Activated CD4-positive, alpha-beta memory T cell treated with anti-CD3 and anti-CD28 coated beads for 36 hours (primary cell): ENCODE results near the gene EFCAB9. TPM values are rescaled to one million over a fixed set of nuclear protein-coding genes. Genes with fewer than 3 reads are reported as not detected.

Source experiments
- CTCF ChIA-PET: fragments of 350-600 bp; sonication (Branson Sonifier 250); formaldehyde crosslinking; loops from one replicate; lab custom pipeline; 2021; ENCODE audit warnings: antibody characterized with exemption, inconsistent platforms; lab: Charles Lee
- POLR2A ChIA-PET: fragments of 350-600 bp; sonication (Branson Sonifier 250); formaldehyde crosslinking; loops from one replicate; lab custom pipeline; 2021; ENCODE audit warnings: antibody characterized with exemption; lab: Charles Lee
- DNase-seq: peaks from one replicate; pipeline ENCODE4 v3.0.0-alpha.2; 2020
- H3K27ac Mint-ChIP-seq: one replicate; pipeline ENCODE4 v1.8.0; 2021; ENCODE audit warnings: mixed read lengths
- H3K27me3 Mint-ChIP-seq: one replicate; pipeline ENCODE4 v1.8.0; 2021; ENCODE audit warnings: mixed read lengths
- H3K36me3 Mint-ChIP-seq: one replicate; pipeline ENCODE4 v1.8.0; 2021; ENCODE audit warnings: mixed read lengths
- H3K4me1 Mint-ChIP-seq: one replicate; pipeline ENCODE4 v1.8.0; 2021; ENCODE audit warnings: low read depth, mixed read lengths
- H3K4me3 Mint-ChIP-seq: one replicate; pipeline ENCODE4 v1.8.0; 2021; ENCODE audit warnings: mild to moderate bottlenecking, mixed read lengths
- H3K9me3 Mint-ChIP-seq: one replicate; pipeline ENCODE4 v1.8.0; 2021; ENCODE audit warnings: mixed read lengths
- intact Hi-C: fragments of 100-400 bp; cut with micrococcal nuclease; formaldehyde crosslinking; loops from one replicate; pipeline ENCODE4 v1.15.1; 2023
- total RNA-seq, 2 experiments: library from RNA; stranded (reverse); gene quantifications; one replicate each; pipeline ENCODE4 v1.2.3, GENCODE V29; 2021

The EFCAB9 gene
- total RNA-seq, 2 experiments from 2014 or later, result not detected

GRCh38 chr5:172211676-172212075 is 17.7 kb downstream of the EFCAB9 start:
- H3K4me1 Mint-ChIP-seq, result no peaks in the 10 kb centered on the region
- no peak for DNase-seq
- ChIA-PET POLR2A (no interaction called here), CTCF (interaction anchor here (1.4 kb wide), 1 partner anchor 23 kb away, joined by 7 read pairs; the partner anchor contains the start of gene STK10)
- peaks cover 9% of the 10 kb centered on the region for H3K36me3 Mint-ChIP-seq
- no peak overlapping the region for H3K27ac Mint-ChIP-seq
- intact Hi-C loops, result no loop called here
- no peaks in the 10 kb centered on the region for H3K27me3 Mint-ChIP-seq
- H3K9me3 Mint-ChIP-seq, result no peaks in the 10 kb centered on the region
- H3K4me3 Mint-ChIP-seq, result no peak overlapping the region

- Mint-ChIP-seq H3K4me1 (no peaks in the 10 kb centered on the region), H3K36me3 (peaks cover 15% of the 10 kb centered on the region), H3K27ac (no peak overlapping the region), H3K9me3 (no peaks in the 10 kb centered on the region), H3K27me3 (no peaks in the 10 kb centered on the region), H3K4me3 (no peak overlapping the region)
- DNase-seq, result no peak
- intact Hi-C loops, result no loop called here
- CTCF ChIA-PET, result no interaction called here
- POLR2A ChIA-PET, result no interaction called here
Measured at GRCh38 chr5:172213126-172213525, 19.2 kb downstream of the EFCAB9 start.

GRCh38 chr5:172216345-172216744 is 22.4 kb downstream of the EFCAB9 start:
- DNase-seq, result no peak
- Mint-ChIP-seq H3K36me3 (peaks cover 28% of the 10 kb centered on the region), H3K27me3 (no peaks in the 10 kb centered on the region), H3K4me1 (no peaks in the 10 kb centered on the region), H3K4me3 (no peak overlapping the region), H3K9me3 (peaks cover 12% of the 10 kb centered on the region), H3K27ac (no peak overlapping the region)
- ChIA-PET POLR2A (no interaction called here), CTCF (interaction anchor here (1.0 kb wide), 1 partner anchor 66 kb away, joined by 3 read pairs; no protein-coding TSS in a partner anchor)
- intact Hi-C loops, result no loop called here

- ChIA-PET POLR2A (no interaction called here), CTCF (no interaction called here)
- no peaks in the 10 kb centered on the region for H3K27me3 Mint-ChIP-seq
- no peak overlapping the region for H3K4me3 Mint-ChIP-seq
- intact Hi-C loops, result no loop called here
- no peak for DNase-seq
- peaks cover 13% of the 10 kb centered on the region for H3K4me1 Mint-ChIP-seq
- no peak overlapping the region for H3K27ac Mint-ChIP-seq
- peaks cover 12% of the 10 kb centered on the region for H3K9me3 Mint-ChIP-seq
- peaks cover 34% of the 10 kb centered on the region for H3K36me3 Mint-ChIP-seq
Measured at GRCh38 chr5:172219296-172219695, 25.3 kb downstream of the EFCAB9 start.

- Mint-ChIP-seq H3K36me3 (peaks cover 29% of the 10 kb centered on the region), H3K4me1 (peaks cover 33% of the 10 kb centered on the region), H3K27ac (peak overlapping the region; percentile 70), H3K9me3 (peaks cover 7% of the 10 kb centered on the region), H3K4me3 (no peak overlapping the region), H3K27me3 (peaks cover 4% of the 10 kb centered on the region)
- ChIA-PET CTCF (interaction anchor here (0.9 to 3.1 kb wide), 4 partner anchors 10 to 158 kb away, joined by 3 to 12 read pairs (median 3); partner anchors contain the start of gene STK10), POLR2A (interaction anchor here (0.6 to 1.9 kb wide), 8 partner anchors 37 to 165 kb away, joined by 3 to 11 read pairs (median 4); partner anchors contain the start of genes STK10 and UBTD2)
- intact Hi-C loops, result loop anchor here (1.0 to 2.0 kb wide), 9 partner anchors 10 to 318 kb away; partner anchors contain the start of gene UBTD2
- DNase-seq, result peak; percentile 84
Measured at GRCh38 chr5:172223901-172224873, 30.2 kb downstream of the EFCAB9 start.

GRCh38 chr5:172224996-172225395 is 31.0 kb downstream of the EFCAB9 start:
- ChIA-PET CTCF (interaction anchor here (1.0 to 3.1 kb wide), 2 partner anchors 11 to 37 kb away, joined by 3 to 12 read pairs; partner anchors contain the start of gene STK10), POLR2A (interaction anchor here (0.7 to 1.9 kb wide), 3 partner anchors 37 to 59 kb away, joined by 3 to 11 read pairs (median 4); partner anchors contain the start of genes STK10 and UBTD2)
- no peak overlapping the region for H3K27ac Mint-ChIP-seq
- H3K9me3 Mint-ChIP-seq, result no peaks in the 10 kb centered on the region
- H3K4me3 Mint-ChIP-seq, result no peak overlapping the region
- H3K27me3 Mint-ChIP-seq, result peaks cover 4% of the 10 kb centered on the region
- H3K4me1 Mint-ChIP-seq, result peaks cover 37% of the 10 kb centered on the region
- intact Hi-C loops, result loop anchor here (1.0 to 2.0 kb wide), 9 partner anchors 9 to 319 kb away; partner anchors contain the start of gene UBTD2
- no peak for DNase-seq
- H3K36me3 Mint-ChIP-seq, result peaks cover 22% of the 10 kb centered on the region

GRCh38 chr5:172229904-172230303 is 35.9 kb downstream of the EFCAB9 start:
- intact Hi-C loops, result loop anchor here (1.0 kb wide), 1 partner anchor 323 kb away; no protein-coding TSS in a partner anchor
- no peak overlapping the region for H3K4me3 Mint-ChIP-seq
- peaks cover 20% of the 10 kb centered on the region for H3K36me3 Mint-ChIP-seq
- CTCF ChIA-PET, result interaction anchor here (0.6 to 1.0 kb wide), 3 partner anchors 43 to 55 kb away, joined by 3 read pairs; no protein-coding TSS in a partner anchor
- no peak overlapping the region for H3K27ac Mint-ChIP-seq
- peaks cover 30% of the 10 kb centered on the region for H3K4me1 Mint-ChIP-seq
- no peaks in the 10 kb centered on the region for H3K9me3 Mint-ChIP-seq
- no peak for DNase-seq
- H3K27me3 Mint-ChIP-seq, result peaks cover 4% of the 10 kb centered on the region
- POLR2A ChIA-PET, result interaction anchor here (0.9 to 1.9 kb wide), 4 partner anchors 46 to 268 kb away, joined by 3 to 7 read pairs (median 4); no protein-coding TSS in a partner anchor

- no peaks in the 10 kb centered on the region for H3K27me3 Mint-ChIP-seq
- no peak overlapping the region for H3K4me3 Mint-ChIP-seq
- peaks cover 15% of the 10 kb centered on the region for H3K36me3 Mint-ChIP-seq
- H3K4me1 Mint-ChIP-seq, result peaks cover 49% of the 10 kb centered on the region
- DNase-seq, result no peak
- ChIA-PET POLR2A (no interaction called here), CTCF (interaction anchor here (0.7 kb wide), 1 partner anchor 131 kb away, joined by 3 read pairs; no protein-coding TSS in a partner anchor)
- no peaks in the 10 kb centered on the region for H3K9me3 Mint-ChIP-seq
- intact Hi-C loops, result loop anchor here (1.0 kb wide), 1 partner anchor 10 kb away; no protein-coding TSS in a partner anchor
- no peak overlapping the region for H3K27ac Mint-ChIP-seq
Measured at GRCh38 chr5:172234031-172234430, 40.1 kb downstream of the EFCAB9 start.

GRCh38 chr5:172235132-172235780 is 41.3 kb downstream of the EFCAB9 start:
- Mint-ChIP-seq H3K27ac (no peak overlapping the region), H3K4me1 (peaks cover 44% of the 10 kb centered on the region), H3K4me3 (no peak overlapping the region), H3K36me3 (peaks cover 15% of the 10 kb centered on the region), H3K27me3 (no peaks in the 10 kb centered on the region), H3K9me3 (no peaks in the 10 kb centered on the region)
- intact Hi-C loops, result loop anchor here (5.0 kb wide), 1 partner anchor 42 kb away; no protein-coding TSS in a partner anchor
- DNase-seq, result no peak
- POLR2A ChIA-PET, result no interaction called here
- CTCF ChIA-PET, result no interaction called here

GRCh38 chr5:172235827-172236736 is 42.1 kb downstream of the EFCAB9 start:
- no peak for DNase-seq
- Mint-ChIP-seq H3K36me3 (peaks cover 15% of the 10 kb centered on the region), H3K27me3 (no peaks in the 10 kb centered on the region), H3K4me3 (no peak overlapping the region), H3K9me3 (no peaks in the 10 kb centered on the region), H3K27ac (no peak overlapping the region), H3K4me1 (peaks cover 40% of the 10 kb centered on the region)
- intact Hi-C loops, result loop anchor here (5.0 kb wide), 1 partner anchor 41 kb away; no protein-coding TSS in a partner anchor
- POLR2A ChIA-PET, result no interaction called here
- CTCF ChIA-PET, result no interaction called here

- CTCF ChIA-PET, result no interaction called here
- Mint-ChIP-seq H3K9me3 (no peaks in the 10 kb centered on the region), H3K4me3 (no peak overlapping the region), H3K27ac (peak overlapping the region; percentile 1), H3K36me3 (peaks cover 5% of the 10 kb centered on the region), H3K4me1 (peaks cover 43% of the 10 kb centered on the region), H3K27me3 (no peaks in the 10 kb centered on the region)
- no peak for DNase-seq
- intact Hi-C loops, result loop anchor here (5.0 kb wide), 1 partner anchor 39 kb away; no protein-coding TSS in a partner anchor
- POLR2A ChIA-PET, result no interaction called here
Measured at GRCh38 chr5:172238334-172238733, 44.4 kb downstream of the EFCAB9 start.
